Osteocyte (in vitro differentiated cells): ENCODE measurements around the gene COX19. TPM values are rescaled to one million over a fixed set of nuclear protein-coding genes. Genes with fewer than 3 reads are reported as not detected.

Source experiments
- DNase-seq: peaks from one replicate; pipeline ENCODE4 v3.0.0; 2021; ENCODE audit warnings: mixed read lengths; ENCODE audit not compliant: unreplicated experiment; ENCODE audit errors: extremely low spot score
- H3K27ac Mint-ChIP-seq: one replicate; pipeline ENCODE4 v1.8.0; 2021; ENCODE audit warnings: mild to moderate bottlenecking, mixed read lengths; ENCODE audit not compliant: unreplicated experiment
- H3K27me3 Mint-ChIP-seq: one replicate; pipeline ENCODE4 v1.8.0; 2021; ENCODE audit warnings: mixed read lengths; ENCODE audit not compliant: unreplicated experiment
- H3K36me3 Mint-ChIP-seq: one replicate; pipeline ENCODE4 v1.8.0; 2021; ENCODE audit warnings: mixed read lengths; ENCODE audit not compliant: unreplicated experiment
- H3K4me1 Mint-ChIP-seq: one replicate; pipeline ENCODE4 v1.8.0; 2021; ENCODE audit warnings: mixed read lengths; ENCODE audit not compliant: unreplicated experiment
- H3K4me3 Mint-ChIP-seq: one replicate; pipeline ENCODE4 v1.8.0; 2021; ENCODE audit warnings: mild to moderate bottlenecking, moderate library complexity, mixed read lengths; ENCODE audit not compliant: unreplicated experiment
- H3K9me3 Mint-ChIP-seq: one replicate; pipeline ENCODE4 v1.8.0; 2021; ENCODE audit warnings: mixed read lengths; ENCODE audit not compliant: unreplicated experiment
- CTCF ChIP-seq: fragments of 200-600 bp; sonication (generic); IDR thresholded peaks from 2 replicates; pipeline ENCODE4 v1.5.0; 2021; ENCODE audit warnings: antibody characterized with exemption, mild to moderate bottlenecking, moderate library complexity
- total RNA-seq: library from RNA; stranded (reverse); gene quantifications from 2 replicates; pipeline ENCODE4 v1.2.1, GENCODE V29; 2021

The COX19 gene
- total RNA-seq, 1 donor from 2014 or later = 11.4 TPM

GRCh38 chr7:935164-935873, 40.0 kb downstream of the COX19 start:
- no peak overlapping the region for H3K4me3 Mint-ChIP-seq
- H3K9me3 Mint-ChIP-seq = peaks cover 7% of the 10 kb centered on the region
- no peak for DNase-seq
- H3K36me3 Mint-ChIP-seq = no peaks in the 10 kb centered on the region
- no peak for TF ChIP-seq CTCF
- peaks cover 11% of the 10 kb centered on the region for H3K4me1 Mint-ChIP-seq
- H3K27ac Mint-ChIP-seq = no peak overlapping the region
- H3K27me3 Mint-ChIP-seq = peaks cover 11% of the 10 kb centered on the region

DNA sequence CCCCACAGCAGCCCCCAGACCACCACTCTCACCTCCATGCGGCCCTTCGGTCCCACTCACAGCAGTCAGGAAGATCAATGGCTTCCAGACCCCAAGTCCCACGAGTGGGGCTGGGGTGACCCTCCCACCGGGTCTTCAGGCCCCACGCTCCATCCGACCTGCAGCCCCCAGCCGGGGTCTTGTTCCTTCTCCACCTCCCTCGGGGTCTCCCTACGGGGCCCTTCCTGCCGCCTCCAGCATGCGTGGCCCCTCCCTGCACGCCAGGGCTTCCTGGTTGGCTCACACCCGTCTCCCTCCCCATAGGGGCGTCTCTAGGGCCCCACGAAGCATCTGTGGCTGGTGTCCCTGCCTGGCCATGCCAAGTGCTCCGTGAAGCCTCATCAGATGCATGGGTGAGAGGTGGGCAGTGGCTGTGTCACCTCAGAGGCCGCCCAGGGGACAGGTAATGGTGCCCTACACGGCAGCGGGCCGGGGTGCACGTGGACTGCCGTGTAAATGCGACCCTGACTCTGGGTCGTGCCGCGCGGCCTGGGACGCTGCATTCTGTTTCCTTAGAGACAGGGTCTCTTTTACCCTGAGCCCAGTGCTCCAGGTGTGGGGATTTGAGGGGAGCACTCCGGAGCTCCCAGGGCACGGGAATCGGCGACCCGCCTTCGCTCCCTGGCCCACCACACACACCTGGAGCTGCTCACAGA, 40.7 kb downstream of the COX19 start:
- peaks cover 6% of the 10 kb centered on the region for H3K27me3 Mint-ChIP-seq
- no peaks in the 10 kb centered on the region for H3K9me3 Mint-ChIP-seq
- TF ChIP-seq CTCF = no peak
- no peak overlapping the region for H3K4me3 Mint-ChIP-seq
- peaks cover 11% of the 10 kb centered on the region for H3K4me1 Mint-ChIP-seq
- no peaks in the 10 kb centered on the region for H3K36me3 Mint-ChIP-seq
- H3K27ac Mint-ChIP-seq = no peak overlapping the region
- DNase-seq = no peak

- Mint-ChIP-seq H3K9me3 (no peaks in the 10 kb centered on the region), H3K36me3 (no peaks in the 10 kb centered on the region), H3K27me3 (peaks cover 6% of the 10 kb centered on the region), H3K4me1 (peaks cover 8% of the 10 kb centered on the region), H3K4me3 (no peak overlapping the region), H3K27ac (no peak overlapping the region)
- no peak for TF ChIP-seq CTCF
- DNase-seq = no peak
These were observed 42.7 kb downstream of the COX19 start for GRCh38 chr7:932651-932975.

DNA sequence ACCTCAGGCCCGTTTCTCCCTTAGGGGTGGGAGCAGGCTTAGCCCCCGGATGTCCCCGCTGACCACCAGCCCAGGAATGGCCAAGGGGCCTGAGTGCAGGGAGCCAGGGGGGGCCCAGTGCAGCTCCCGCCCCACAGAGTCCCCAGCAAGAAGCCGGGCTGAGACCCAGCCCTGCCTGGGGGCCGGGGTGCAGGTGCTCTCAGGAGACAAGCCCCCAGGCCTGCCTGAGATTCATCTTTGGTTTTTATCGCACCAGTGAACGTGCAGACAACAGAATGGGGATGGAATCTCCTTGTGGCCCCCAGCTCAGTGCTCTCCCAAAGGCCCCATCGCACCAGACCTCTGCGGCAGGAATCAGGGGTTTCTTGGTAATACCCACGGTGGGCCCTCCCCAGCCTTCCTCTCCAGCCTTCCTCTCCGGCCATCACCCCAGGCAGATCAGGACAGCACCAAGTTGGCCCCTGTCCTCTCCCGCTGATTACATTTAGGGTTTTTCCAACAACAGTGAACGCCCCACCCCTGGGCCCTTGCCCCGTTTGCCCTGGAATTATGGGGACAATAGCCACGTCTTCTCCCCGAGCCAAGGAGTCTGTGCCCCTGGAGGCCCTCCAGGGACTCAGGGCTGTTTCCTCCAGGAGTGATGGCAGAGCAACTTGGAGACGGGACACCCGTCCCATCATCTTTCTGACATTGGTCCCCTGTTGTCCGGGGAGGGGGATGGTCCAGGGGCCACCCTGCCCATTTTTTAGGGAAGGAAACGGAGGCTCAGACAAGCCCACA, 43.3 kb downstream of the COX19 start:
- Mint-ChIP-seq H3K4me1 (peaks cover 8% of the 10 kb centered on the region), H3K27me3 (peaks cover 6% of the 10 kb centered on the region), H3K27ac (no peak overlapping the region), H3K4me3 (no peak overlapping the region), H3K36me3 (no peaks in the 10 kb centered on the region), H3K9me3 (no peaks in the 10 kb centered on the region)
- no peak for DNase-seq
- TF ChIP-seq CTCF = no peak
